Left lung (tissue), 10 donors: ENCODE data around the gene TUBGCP6. TPM values are rescaled to one million over a fixed set of nuclear protein-coding genes. Genes with fewer than 3 reads are reported as not detected.
"Not testable (repeated sequence)": the region's sequence is repeated elsewhere in the genome, so short reads cannot be mapped to it uniquely, and the experiment has no call there.

Experiments used
- ATAC-seq: fragments of 200-7000 bp; cut with Tn5 transposase; one replicate; pipeline ENCODE4 v1.9.1; 2020; ENCODE audit warnings: moderate library complexity
- DNase-seq, 4 donors: peaks; one replicate each; pipeline ENCODE4 v3.0.0-alpha.2; 2013 to 2020
- H3K27ac ChIP-seq, 2 donors: fragments of 200-600 bp; sonication (generic) in 1 of 2; one replicate each; pipeline versions ENCODE4 v1.5.0 to v1.8.0; 2020 to 2021
- H3K27me3 ChIP-seq, 2 donors: fragments of 200-600 bp; sonication (generic) in 1 of 2; one replicate each; pipeline versions ENCODE4 v1.5.0 to v1.8.0; 2020 to 2021
- H3K36me3 ChIP-seq, 2 donors: fragments of 200-600 bp; sonication (generic) in 1 of 2; one replicate each; pipeline versions ENCODE4 v1.5.0 to v1.8.0; 2020 to 2021
- H3K4me1 ChIP-seq, 2 donors: fragments of 200-600 bp; one replicate each; pipeline ENCODE4 v1.8.0; 2021
- H3K4me3 ChIP-seq, 2 donors: fragments of 200-600 bp; sonication (generic) in 1 of 2; one replicate each; pipeline versions ENCODE4 v1.5.0 to v1.8.0; 2020 to 2021; ENCODE audit warnings: mild to moderate bottlenecking in 1 of 2
- H3K9me3 ChIP-seq, 2 donors: fragments of 200-600 bp; sonication (generic) in 1 of 2; one replicate each; pipeline versions ENCODE4 v1.5.0 to v1.8.0; 2020 to 2021
- CTCF ChIP-seq, 2 donors: fragments of 200-600 bp; sonication (generic) in 1 of 2; IDR thresholded peaks; one replicate each; pipeline versions ENCODE4 v1.5.0 to v1.8.0; 2021; ENCODE audit warnings: antibody characterized with exemption in 2 of 2
- intact Hi-C, 2 donors: fragments of 100-400 bp; cut with DNase I; formaldehyde crosslinking; loops; one replicate each; pipeline versions ENCODE4 v1.11.2 to v1.14.2; 2022
- polyA plus RNA-seq, 6 donors: library from polyadenylated mRNA; unstranded; fragments of 120-200 nt; gene quantifications; one replicate each; pipeline ENCODE4 v1.2.1, GENCODE V29; 2013; ENCODE audit not compliant: insufficient read length in 6 of 6
- total RNA-seq, 2 donors: library from RNA; stranded (reverse); fragmentation: NEBNext Ultra II Directional; extraction: Animal tissue kit (Norgen Biotek cat#: 25700); gene quantifications; one replicate each; pipeline ENCODE4 v1.2.1, GENCODE V29; 2021
- donor health status: DM: no; HTN: yes; CAD: no.
- donor health status: DM: no; HTN: no; CAD: no.

Gene TUBGCP6
- total and polyA plus RNA-seq, 8 donors: 37.2 to 50.1 (median 42.7) TPM

DNA sequence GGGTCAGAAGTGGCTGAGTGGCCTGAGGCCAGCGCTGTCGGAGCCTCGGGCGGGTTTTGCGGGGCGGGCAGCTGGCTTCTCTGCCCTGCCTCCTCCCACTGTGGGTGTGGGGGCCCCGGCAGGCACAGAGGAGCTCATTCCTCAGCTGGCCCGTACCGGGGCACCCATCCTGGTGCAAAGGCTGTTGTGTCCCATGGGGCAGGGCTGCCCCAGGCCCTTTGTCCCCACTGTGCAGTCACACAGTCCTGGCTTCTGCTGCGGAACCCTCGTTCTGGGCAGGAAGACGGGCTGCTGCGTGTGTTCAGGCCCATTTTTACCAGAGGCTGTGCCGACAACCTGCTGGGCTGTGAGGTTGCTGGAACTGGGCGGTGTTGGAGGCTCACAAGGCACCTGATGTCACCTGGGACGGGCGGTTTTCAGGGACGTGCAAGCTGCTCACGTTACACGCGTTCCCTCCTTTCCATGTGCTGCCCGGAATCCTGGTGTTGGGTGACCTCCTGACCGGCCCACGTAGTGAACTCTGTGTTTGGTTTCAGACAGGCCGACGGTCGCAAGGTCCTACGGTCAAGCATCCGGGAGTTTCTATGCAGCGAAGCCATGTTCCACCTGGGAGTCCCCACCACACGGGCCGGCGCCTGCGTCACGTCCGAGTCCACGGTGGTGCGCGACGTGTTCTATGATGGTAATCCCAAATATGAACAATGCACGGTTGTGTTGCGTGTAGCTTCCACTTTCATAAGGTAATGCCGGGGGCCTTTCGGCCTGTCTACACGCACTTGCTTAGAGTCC, 38.8 kb downstream of the TUBGCP6 start:
- no peak for TF ChIP-seq CTCF (IDR thresholded peaks at IDR 0.05)
- ATAC-seq: no peak
- peak in 1 of 4 donors; percentile 77 for DNase-seq
- intact Hi-C loops: no loop called here
- H3K27ac ChIP-seq: no peak overlapping the region
- H3K4me1 ChIP-seq: peaks cover 4 to 67% of the 10 kb centered on the region in 2 donors
- no peaks in the 10 kb centered on the region for H3K27me3 ChIP-seq
- no peaks in the 10 kb centered on the region for H3K9me3 ChIP-seq
- peaks cover 0 to 48% of the 10 kb centered on the region in 2 donors for H3K36me3 ChIP-seq
- H3K4me3 ChIP-seq: no peak overlapping the region

DNA sequence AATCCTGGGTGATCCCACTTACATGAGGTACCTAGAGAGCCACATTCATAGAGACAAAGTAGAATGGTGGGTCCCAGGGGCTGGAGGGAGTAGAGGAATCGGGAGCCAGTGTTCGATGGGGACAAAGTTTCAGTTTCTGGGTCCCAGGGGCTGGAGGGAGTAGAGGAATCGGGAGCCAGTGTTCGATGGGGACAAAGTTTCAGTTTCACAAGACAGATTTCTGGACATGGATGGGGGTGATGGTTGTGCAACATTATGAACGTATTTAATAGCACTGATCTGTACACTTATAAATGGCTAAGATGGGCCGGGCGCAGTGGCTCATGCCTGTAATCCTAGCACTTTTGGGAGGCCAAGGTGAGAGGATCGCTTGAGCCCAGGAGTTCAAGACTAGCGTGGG, 39.8 kb downstream of the TUBGCP6 start:
- H3K9me3 ChIP-seq, ATAC-seq, intact Hi-C loops, H3K27me3 ChIP-seq, DNase-seq: not testable (repeated sequence)
- Histone ChIP-seq H3K36me3 (peaks cover 0 to 39% of the 10 kb centered on the region in 2 donors), H3K4me3 (peak overlapping the region in 1 of 2 donors; percentile 8), H3K4me1 (peaks cover 4 to 68% of the 10 kb centered on the region in 2 donors), H3K27ac (peak overlapping the region in 1 of 2 donors; percentile 34)

DNA sequence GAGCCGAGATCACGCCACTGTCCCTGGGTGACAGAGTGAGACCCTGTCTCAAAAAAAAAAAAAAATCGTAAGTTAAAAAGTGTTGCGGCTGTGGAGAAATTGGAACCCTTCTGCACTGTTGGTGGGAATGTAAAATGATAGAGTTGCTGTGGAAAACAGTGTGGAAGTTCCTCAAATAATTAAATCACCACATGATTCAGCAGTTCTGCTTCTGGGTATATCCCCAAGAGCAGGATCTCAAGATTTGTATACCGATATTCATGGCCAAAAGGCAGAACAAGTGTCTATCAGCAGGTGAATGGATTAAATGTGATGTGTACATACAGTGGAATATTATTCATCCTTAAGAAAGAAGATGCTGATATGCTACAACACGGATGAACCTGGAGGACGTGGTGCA, 40.3 kb downstream of the TUBGCP6 start:
- peaks cover 0 to 37% of the 10 kb centered on the region in 2 donors for H3K36me3 ChIP-seq
- no peaks in the 10 kb centered on the region for H3K27me3 ChIP-seq
- no peak for ATAC-seq
- TF ChIP-seq CTCF (IDR thresholded peaks at IDR 0.05): no peak
- DNase-seq: no peak
- intact Hi-C loops: no loop called here
- peak overlapping the region in 1 of 2 donors; percentile 8 for H3K4me3 ChIP-seq
- H3K27ac ChIP-seq: peak overlapping the region in 1 of 2 donors; percentile 34
- peaks cover 8 to 68% of the 10 kb centered on the region in 2 donors for H3K4me1 ChIP-seq
- no peaks in the 10 kb centered on the region for H3K9me3 ChIP-seq

DNA sequence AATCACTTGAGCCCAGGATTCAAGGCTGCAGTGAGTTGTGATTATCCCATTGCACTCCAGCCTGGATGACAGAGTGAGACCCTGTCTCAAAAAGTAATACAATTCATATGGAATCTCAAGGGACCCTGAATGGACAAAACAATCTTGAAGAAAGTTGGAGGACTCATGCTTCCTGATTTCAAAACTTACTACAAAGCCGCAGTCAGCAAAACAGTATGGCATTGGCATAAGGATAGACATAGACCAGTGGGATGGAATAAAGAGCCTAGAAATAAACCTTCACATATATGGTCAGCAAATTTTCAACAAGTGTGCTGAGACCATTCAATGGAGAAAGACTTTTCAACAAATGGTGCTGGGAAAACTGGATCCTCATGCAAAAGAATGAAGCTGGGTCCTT, 41.5 kb downstream of the TUBGCP6 start:
- H3K27ac ChIP-seq: no peak overlapping the region
- DNase-seq (no peak), ATAC-seq (no peak)
- TF ChIP-seq CTCF (IDR thresholded peaks at IDR 0.05): no peak
- H3K36me3 ChIP-seq: peaks cover 0 to 38% of the 10 kb centered on the region in 2 donors
- no peaks in the 10 kb centered on the region for H3K27me3 ChIP-seq
- H3K9me3 ChIP-seq: no peaks in the 10 kb centered on the region
- H3K4me3 ChIP-seq: no peak overlapping the region
- peaks cover 8 to 71% of the 10 kb centered on the region in 2 donors for H3K4me1 ChIP-seq
- intact Hi-C loops: no loop called here

- H3K27me3 ChIP-seq: no peaks in the 10 kb centered on the region
- peaks cover 0 to 38% of the 10 kb centered on the region in 2 donors for H3K36me3 ChIP-seq
- H3K4me3 ChIP-seq: peak overlapping the region; percentile 75 to 82
- intact Hi-C loops: no loop called here
- ATAC-seq (no peak), DNase-seq (no peak)
- H3K9me3 ChIP-seq: no peaks in the 10 kb centered on the region
- H3K4me1 ChIP-seq: peaks cover 8 to 64% of the 10 kb centered on the region in 2 donors
- TF ChIP-seq CTCF (IDR thresholded peaks at IDR 0.05): no peak
- no peak overlapping the region for H3K27ac ChIP-seq
Measured at GRCh38 chr22:50202130-50202666, 42.6 kb downstream of the TUBGCP6 start.
